SU-DHL-6 (cell line): Measurements from ENCODE around the gene EFNB2.

ENCODE experiments used
- H2AFZ ChIP-seq: fragments of 200-600 bp; sonication (generic); 2 replicates; pipeline ENCODE4 v1.6.1; 2014; ENCODE audit warnings: low read depth, mild to moderate bottlenecking, moderate library complexity, mixed read lengths, antibody characterized with exemption, low read length; ENCODE audit not compliant: severe bottlenecking
- H3F3A ChIP-seq: fragments of 200-600 bp; shearing (Covaris generic); 2 replicates; pipeline ENCODE4 v1.6.0; 2016; ENCODE audit warnings: antibody characterized with exemption, mild to moderate bottlenecking; ENCODE audit not compliant: insufficient read depth
- H3K27ac ChIP-seq: fragments of 200-600 bp; sonication (generic); 2 replicates; pipeline ENCODE4 v1.5.1; 2016; ENCODE audit warnings: low read depth, mild to moderate bottlenecking, low read length, moderate library complexity, mixed read lengths
- H3K27me3 ChIP-seq: fragments of 200-600 bp; sonication (generic), shearing (Covaris generic); 2 replicates; pipeline ENCODE4 v1.6.0; 2014; ENCODE audit warnings: mild to moderate bottlenecking, low read length
- H3K36me3 ChIP-seq: fragments of 200-600 bp; sonication (generic); 2 replicates; pipeline ENCODE4 v1.6.1; 2014; ENCODE audit warnings: mild to moderate bottlenecking, low read length, mixed read lengths
- H3K4me2 ChIP-seq: fragments of 300-600, 200-600 bp; shearing (Covaris generic), sonication (generic); 2 replicates; pipeline ENCODE4 v1.6.0; 2014; ENCODE audit warnings: low read length, low read depth, mild to moderate bottlenecking; ENCODE audit not compliant: poor library complexity, severe bottlenecking
- H3K4me3 ChIP-seq: fragments of 200-600 bp; sonication (generic); 2 replicates; pipeline ENCODE4 v1.5.1; 2014; ENCODE audit warnings: antibody characterized with exemption, low read length, mild to moderate bottlenecking, mixed read lengths; ENCODE audit not compliant: insufficient read depth, poor library complexity, severe bottlenecking
- H3K79me2 ChIP-seq: fragments of 200-600 bp; sonication (generic); 2 replicates; pipeline ENCODE4 v1.6.1; 2014; ENCODE audit warnings: mild to moderate bottlenecking, low read length, moderate library complexity; ENCODE audit not compliant: insufficient read depth
- H3K9ac ChIP-seq: fragments of 200-600 bp; sonication (generic); 2 replicates; pipeline ENCODE4 v1.7.0; 2014; ENCODE audit warnings: mild to moderate bottlenecking, low read length
- H3K9me2 ChIP-seq: fragments of 200-600 bp; sonication (generic); replicated peaks from 2 replicates; pipeline ENCODE4 v1.6.1; 2014; ENCODE audit warnings: low read length; ENCODE audit not compliant: insufficient read depth
- H3K9me3 ChIP-seq: fragments of 200-600 bp; sonication (generic); 2 replicates; pipeline ENCODE4 v1.6.1; 2014; ENCODE audit warnings: low read length, mixed read lengths; ENCODE audit not compliant: insufficient read depth
- H4K20me1 ChIP-seq: fragments of 200-600 bp; sonication (generic); 2 replicates; pipeline ENCODE4 v1.6.1; 2014; ENCODE audit warnings: low read depth, mild to moderate bottlenecking, antibody characterized with exemption, low read length, moderate library complexity, mixed read lengths
- CTCF ChIP-seq: fragments of 200-600 bp; sonication (generic); IDR thresholded peaks from one replicate; pipeline ENCODE4 v1.5.1; 2017; ENCODE audit warnings: antibody characterized with exemption, mild to moderate bottlenecking, low read length, moderate library complexity; ENCODE audit not compliant: insufficient read depth, poor library complexity, severe bottlenecking
- EZH2phosphoT487 ChIP-seq: fragments of 200-600 bp; sonication (generic), shearing (Covaris generic); conservative IDR thresholded peaks from 2 replicates; pipeline ENCODE4 v1.6.1; 2018; ENCODE audit warnings: mild to moderate bottlenecking, antibody characterized with exemption, low read length, moderate library complexity, mixed read lengths

Gene EFNB2

GRCh38 chr13:106498158-106498557 is 37.3 kb downstream of the EFNB2 start:
- Histone ChIP-seq H3K9me2 (no peaks in the 10 kb centered on the region), H3K27me3 (no peaks in the 10 kb centered on the region), H3K4me3 (no peak overlapping the region), H3K4me2 (no peak overlapping the region), H3K36me3 (no peaks in the 10 kb centered on the region), H4K20me1 (no peaks in the 10 kb centered on the region), H3F3A (no peaks in the 10 kb centered on the region), H3K9me3 (no peaks in the 10 kb centered on the region), H3K9ac (no peak overlapping the region), H2AFZ (no peak overlapping the region), H3K27ac (no peak overlapping the region), H3K79me2 (no peaks in the 10 kb centered on the region)
- TF ChIP-seq EZH2phosphoT487 = no peak
- no peak for TF ChIP-seq CTCF

DNA sequence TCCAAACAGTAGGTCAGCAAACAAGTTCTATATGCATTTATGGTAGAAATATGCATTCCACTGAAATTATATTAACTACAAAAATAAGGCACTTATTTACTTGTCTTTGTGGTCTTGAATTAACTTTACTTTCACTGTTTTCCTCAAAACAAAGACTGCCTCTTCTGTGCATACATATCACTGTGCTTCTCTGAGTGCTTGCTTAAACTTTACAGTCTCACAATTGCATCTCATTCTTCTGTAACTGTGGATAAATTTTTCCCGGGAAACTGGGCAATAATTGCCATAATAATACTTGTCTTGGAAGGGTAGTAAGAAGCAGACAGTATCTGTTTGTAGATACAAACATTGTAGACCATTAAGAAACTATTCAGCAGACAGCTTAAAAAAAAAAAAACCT is 38.4 kb downstream of the EFNB2 start:
- Histone ChIP-seq H3K79me2 (no peaks in the 10 kb centered on the region), H3K27ac (no peak overlapping the region), H3K27me3 (no peaks in the 10 kb centered on the region), H3K9me3 (no peaks in the 10 kb centered on the region), H4K20me1 (no peaks in the 10 kb centered on the region), H3K9me2 (no peaks in the 10 kb centered on the region), H3K36me3 (no peaks in the 10 kb centered on the region), H3K4me2 (no peak overlapping the region), H3K9ac (no peak overlapping the region), H3F3A (no peaks in the 10 kb centered on the region), H2AFZ (no peak overlapping the region), H3K4me3 (no peak overlapping the region)
- no peak for TF ChIP-seq CTCF
- TF ChIP-seq EZH2phosphoT487 = no peak

DNA sequence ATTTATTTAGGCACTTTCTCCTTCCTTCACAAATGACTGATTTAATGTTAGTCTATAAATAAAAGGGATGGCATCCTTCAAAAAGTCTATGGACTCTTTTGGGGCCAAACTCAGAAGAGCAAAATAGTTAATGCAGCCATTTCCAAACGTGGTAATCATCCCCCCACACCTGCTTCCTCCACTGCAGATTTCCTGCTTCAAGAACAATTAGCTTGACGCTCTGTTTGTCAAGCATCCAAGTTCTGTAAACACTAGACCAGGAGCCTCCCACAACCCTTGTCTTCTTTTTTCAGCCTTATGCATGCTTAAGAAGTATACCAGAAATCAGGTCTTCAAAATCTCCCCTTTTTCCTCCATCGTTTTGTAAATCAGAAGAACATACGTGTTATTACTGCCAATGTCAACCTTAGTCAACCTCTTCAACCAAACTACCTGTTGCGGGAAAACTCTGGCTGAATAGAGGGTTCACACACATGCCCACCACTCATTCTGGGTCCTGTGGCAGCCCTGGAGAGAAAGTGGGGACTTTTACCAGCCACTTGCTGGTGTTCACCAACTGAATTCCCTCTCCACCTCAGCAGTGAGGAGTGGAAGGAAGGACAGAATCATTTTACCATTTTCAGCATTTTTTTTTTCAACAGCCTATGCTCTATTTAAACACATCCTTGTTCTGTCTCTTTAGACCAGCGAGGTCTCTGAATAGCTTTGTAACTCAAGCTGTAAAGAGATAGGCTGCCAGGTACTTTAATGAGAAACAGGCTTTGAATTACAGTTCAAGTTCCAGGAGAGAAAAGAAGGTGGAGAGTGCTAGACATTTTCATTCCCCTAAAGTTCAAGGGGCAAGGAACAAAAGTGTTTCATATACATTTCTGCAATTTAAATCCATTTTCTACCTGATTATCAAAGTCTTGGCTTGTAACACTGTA is 39.1 kb downstream of the EFNB2 start:
- no peaks in the 10 kb centered on the region for H3K9me2 ChIP-seq
- H3K27ac ChIP-seq = no peak overlapping the region
- H3K79me2 ChIP-seq = no peaks in the 10 kb centered on the region
- H3F3A ChIP-seq = no peaks in the 10 kb centered on the region
- H3K27me3 ChIP-seq = no peaks in the 10 kb centered on the region
- H4K20me1 ChIP-seq = no peaks in the 10 kb centered on the region
- no peak overlapping the region for H3K9ac ChIP-seq
- H3K4me3 ChIP-seq = no peak overlapping the region
- no peaks in the 10 kb centered on the region for H3K9me3 ChIP-seq
- no peak for TF ChIP-seq EZH2phosphoT487
- TF ChIP-seq CTCF = no peak
- no peak overlapping the region for H2AFZ ChIP-seq
- H3K36me3 ChIP-seq = no peaks in the 10 kb centered on the region
- no peak overlapping the region for H3K4me2 ChIP-seq
